H9 (cell line): ENCODE results near the gene PCSK9. TPM values are rescaled to one million over a fixed set of nuclear protein-coding genes. Genes with fewer than 3 reads are reported as not detected.

Source experiments
- DNase-seq: peaks from one replicate; pipeline ENCODE4 v3.0.0-alpha.2; 2017
- H2AFZ ChIP-seq: one replicate; pipeline ENCODE4 v1.6.1; 2013; ENCODE audit warnings: mild to moderate bottlenecking, low read length, control low read depth, moderate library complexity
- H2AK5ac ChIP-seq: 2 replicates; pipeline ENCODE4 v1.6.1; 2013; ENCODE audit warnings: low read length, control low read depth, mixed read lengths; ENCODE audit not compliant: insufficient read length
- H2BK120ac ChIP-seq: one replicate; pipeline ENCODE4 v1.6.1; 2013; ENCODE audit warnings: low read depth, mild to moderate bottlenecking, low read length, control low read depth, inconsistent platforms; ENCODE audit not compliant: poor library complexity, severe bottlenecking
- H2BK12ac ChIP-seq: 2 replicates; pipeline ENCODE4 v1.6.1; 2013; ENCODE audit warnings: low read length, control low read depth, mixed read lengths, low read depth; ENCODE audit not compliant: insufficient read length
- H2BK15ac ChIP-seq: 2 replicates; pipeline ENCODE4 v1.6.1; 2013; ENCODE audit warnings: low read depth, low read length, control low read depth
- H2BK20ac ChIP-seq: one replicate; pipeline ENCODE4 v1.6.1; 2013; ENCODE audit warnings: low read depth, mild to moderate bottlenecking, low read length, control low read depth, inconsistent platforms; ENCODE audit not compliant: poor library complexity, severe bottlenecking
- H2BK5ac ChIP-seq: 2 replicates; pipeline ENCODE4 v1.6.1; 2013; ENCODE audit warnings: low read length, control low read depth, mixed read lengths; ENCODE audit not compliant: insufficient read length
- H3K14ac ChIP-seq: 2 replicates; pipeline ENCODE4 v1.6.1; 2013; ENCODE audit warnings: low read length, control low read depth; ENCODE audit not compliant: insufficient read depth
- H3K18ac ChIP-seq: 2 replicates; pipeline ENCODE4 v1.6.1; 2013; ENCODE audit warnings: low read depth, mild to moderate bottlenecking, mixed read lengths, low read length, control low read depth; ENCODE audit not compliant: insufficient read length
- H3K23ac ChIP-seq: 2 replicates; pipeline ENCODE4 v1.6.1; 2013; ENCODE audit warnings: low read length, control low read depth, mixed read lengths, low read depth; ENCODE audit not compliant: insufficient read length
- H3K23me2 ChIP-seq: 2 replicates; pipeline ENCODE4 v1.6.1; 2013; ENCODE audit warnings: low read depth, mild to moderate bottlenecking, mixed read lengths, low read length, control low read depth; ENCODE audit not compliant: insufficient read length, poor library complexity, severe bottlenecking
- H3K27ac ChIP-seq: 2 replicates; pipeline ENCODE4 v1.5.1; 2013; ENCODE audit warnings: low read length, control low read depth, mixed read lengths, low read depth; ENCODE audit not compliant: insufficient read length
- H3K27me3 ChIP-seq: 2 replicates; pipeline ENCODE4 v1.6.1; 2013; ENCODE audit warnings: low read length, control low read depth, inconsistent platforms; ENCODE audit not compliant: insufficient read depth
- H3K4ac ChIP-seq: 2 replicates; pipeline ENCODE4 v1.6.1; 2013; ENCODE audit warnings: low read depth, mild to moderate bottlenecking, control low read depth, inconsistent platforms, low read length, moderate library complexity
- H3K4me1 ChIP-seq: 2 replicates; pipeline ENCODE4 v1.6.1; 2013; ENCODE audit warnings: low read length, control low read depth, inconsistent platforms; ENCODE audit not compliant: insufficient read depth
- H3K4me2 ChIP-seq: 2 replicates; pipeline ENCODE4 v1.6.1; 2013; ENCODE audit warnings: low read length, control low read depth, mixed read lengths; ENCODE audit not compliant: insufficient read length, insufficient read depth
- H3K56ac ChIP-seq: 2 replicates; pipeline ENCODE4 v1.6.1; 2013; ENCODE audit warnings: low read depth, mild to moderate bottlenecking, mixed read lengths, low read length, control low read depth; ENCODE audit not compliant: insufficient read length
- H3K79me1 ChIP-seq: 2 replicates; pipeline ENCODE4 v1.6.1; 2013; ENCODE audit warnings: low read depth, mild to moderate bottlenecking, moderate library complexity, low read length, control low read depth, inconsistent platforms; ENCODE audit not compliant: insufficient read depth, poor library complexity, severe bottlenecking
- H3K79me2 ChIP-seq: 2 replicates; pipeline ENCODE4 v1.6.1; 2013; ENCODE audit warnings: low read length, control low read depth, inconsistent platforms; ENCODE audit not compliant: insufficient read depth
- H3K9ac ChIP-seq: 2 replicates; pipeline ENCODE4 v1.6.1; 2013; ENCODE audit warnings: low read length, control low read depth, mixed read lengths; ENCODE audit not compliant: insufficient read length; ENCODE audit errors: extremely low read depth
- H3K9me3 ChIP-seq: one replicate; pipeline ENCODE4 v1.6.1; 2013; ENCODE audit warnings: low read depth, low read length, inconsistent platforms; ENCODE audit not compliant: control insufficient read depth
- H3T11ph ChIP-seq: one replicate; pipeline ENCODE4 v1.6.1; 2013; ENCODE audit warnings: mild to moderate bottlenecking, low read length, control low read depth, inconsistent platforms
- H4K20me1 ChIP-seq: one replicate; pipeline ENCODE4 v1.6.1; 2013; ENCODE audit not compliant: control insufficient read depth, insufficient read length, insufficient read depth
- H4K5ac ChIP-seq: 2 replicates; pipeline ENCODE4 v1.6.1; 2013; ENCODE audit warnings: low read depth, mild to moderate bottlenecking, mixed read lengths, low read length, control low read depth; ENCODE audit not compliant: insufficient read length
- H4K8ac ChIP-seq: replicated peaks from 2 replicates; pipeline ENCODE4 v1.6.1; 2013; ENCODE audit warnings: low read length, control low read depth, mixed read lengths, low read depth; ENCODE audit not compliant: insufficient read length
- H4K91ac ChIP-seq: 2 replicates; pipeline ENCODE4 v1.6.1; 2013; ENCODE audit warnings: low read depth, mild to moderate bottlenecking, moderate library complexity, mixed read lengths, low read length, control low read depth; ENCODE audit not compliant: insufficient read length
- H3K27ac Mint-ChIP-seq, 3 experiments: 2 replicates in 2 of 3; 3 replicates in 1 of 3; pipeline ENCODE4 v1.8.0; 2020 to 2021; ENCODE audit warnings: mixed read lengths in 3 of 3, mild to moderate bottlenecking in 1 of 3, moderate library complexity in 1 of 3
- H3K27me3 Mint-ChIP-seq: 2 replicates; pipeline ENCODE4 v1.8.0; 2021; ENCODE audit warnings: low read depth, mild to moderate bottlenecking, moderate library complexity, mixed read lengths
- H3K36me3 Mint-ChIP-seq, 3 experiments: 2 replicates in 2 of 3; 3 replicates in 1 of 3; pipeline ENCODE4 v1.8.0; 2020 to 2021; ENCODE audit warnings: low read depth in 3 of 3, mixed read lengths in 3 of 3; ENCODE audit not compliant: insufficient read depth in 1 of 3
- H3K4me1 Mint-ChIP-seq, 2 experiments: 2 replicates each; pipeline ENCODE4 v1.8.0; 2020; ENCODE audit warnings: mixed read lengths in 2 of 2
- H3K4me3 Mint-ChIP-seq, 2 experiments: 2 replicates in 1 of 2; 3 replicates in 1 of 2; pipeline ENCODE4 v1.8.0; 2020 to 2021; ENCODE audit warnings: mild to moderate bottlenecking in 2 of 2, mixed read lengths in 2 of 2, moderate library complexity in 1 of 2
- H3K9me3 Mint-ChIP-seq, 2 experiments: 2 replicates in 1 of 2; 3 replicates in 1 of 2; pipeline ENCODE4 v1.8.0; 2020; ENCODE audit warnings: mild to moderate bottlenecking in 2 of 2, mixed read lengths in 2 of 2, moderate library complexity in 1 of 2
- WGBS: extraction: QIAGEN DNeasy Blood & Tissue Kit; methylation state at CpG from one replicate; pipeline ENCODE4 v1.1.7; 2013; ENCODE audit warnings: missing lambda C conversion rate, low lambda C conversion rate, mixed read lengths; ENCODE audit not compliant: insufficient read length; ENCODE audit errors: extremely low coverage; 5-methylcytosine and 5-hydroxymethylcytosine counted together
- total RNA-seq: library from RNA; stranded (reverse); gene quantifications from 2 replicates; pipeline ENCODE4 v1.2.1, GENCODE V29; 2021
- TF ChIP-seq, protein P1 (sequence below): fragments of 200-600 bp; sonication (generic); conservative IDR thresholded peaks from 3 replicates; pipeline ENCODE4 v1.8.0; 2021; ENCODE audit warnings: antibody characterized with exemption, mild to moderate bottlenecking

PCSK9 gene
- total RNA-seq, 1 experiment from 2014 or later, result 75.1 TPM

DNA sequence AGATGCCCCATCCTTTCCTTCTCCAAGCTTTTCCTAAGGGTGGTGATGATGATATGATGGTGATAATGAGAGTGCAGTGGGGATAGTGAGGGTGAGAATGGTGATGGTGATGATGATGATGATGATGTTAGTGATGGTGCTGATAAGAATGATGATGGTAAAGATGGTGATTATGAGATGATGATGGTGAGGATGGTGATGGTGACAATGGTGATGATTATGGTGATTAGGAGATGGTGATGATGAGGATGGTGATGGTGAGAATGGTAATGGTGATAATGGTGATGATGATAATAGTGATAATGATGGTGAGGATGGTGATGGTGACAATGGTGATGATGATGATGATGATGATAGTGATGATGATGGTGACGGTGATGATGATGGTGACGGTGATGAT, 36.7 kb upstream of the PCSK9 start:
- no peak overlapping the region for H4K8ac ChIP-seq
- peaks cover 25% of the 10 kb centered on the region; the same call in 1 of the 2 replicates for H3K27me3 ChIP-seq

More for the DNA sequence above, 36.7 kb upstream of the PCSK9 start:
- H2BK12ac ChIP-seq, result no peak overlapping the region
- H3K4me2 ChIP-seq, result no peak overlapping the region
- no peak overlapping the region for H3T11ph ChIP-seq
- no peak overlapping the region for H3K14ac ChIP-seq
- H3K9ac ChIP-seq, result no peak overlapping the region
- no peaks in the 10 kb centered on the region for H3K9me3 ChIP-seq
- no peak overlapping the region for H2BK15ac ChIP-seq
- no peak overlapping the region for H3K23ac ChIP-seq
- no peak overlapping the region for H3K56ac ChIP-seq
- H4K91ac ChIP-seq, result no peak overlapping the region
- TF ChIP-seq, protein P1, sequence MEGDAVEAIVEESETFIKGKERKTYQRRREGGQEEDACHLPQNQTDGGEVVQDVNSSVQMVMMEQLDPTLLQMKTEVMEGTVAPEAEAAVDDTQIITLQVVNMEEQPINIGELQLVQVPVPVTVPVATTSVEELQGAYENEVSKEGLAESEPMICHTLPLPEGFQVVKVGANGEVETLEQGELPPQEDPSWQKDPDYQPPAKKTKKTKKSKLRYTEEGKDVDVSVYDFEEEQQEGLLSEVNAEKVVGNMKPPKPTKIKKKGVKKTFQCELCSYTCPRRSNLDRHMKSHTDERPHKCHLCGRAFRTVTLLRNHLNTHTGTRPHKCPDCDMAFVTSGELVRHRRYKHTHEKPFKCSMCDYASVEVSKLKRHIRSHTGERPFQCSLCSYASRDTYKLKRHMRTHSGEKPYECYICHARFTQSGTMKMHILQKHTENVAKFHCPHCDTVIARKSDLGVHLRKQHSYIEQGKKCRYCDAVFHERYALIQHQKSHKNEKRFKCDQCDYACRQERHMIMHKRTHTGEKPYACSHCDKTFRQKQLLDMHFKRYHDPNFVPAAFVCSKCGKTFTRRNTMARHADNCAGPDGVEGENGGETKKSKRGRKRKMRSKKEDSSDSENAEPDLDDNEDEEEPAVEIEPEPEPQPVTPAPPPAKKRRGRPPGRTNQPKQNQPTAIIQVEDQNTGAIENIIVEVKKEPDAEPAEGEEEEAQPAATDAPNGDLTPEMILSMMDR, result no peak
- no peak overlapping the region for H2BK5ac ChIP-seq
- H3K4me1 Mint-ChIP-seq, result peaks cover 5 to 11% of the 10 kb centered on the region in 2 experiments
- no peak overlapping the region for H3K27ac ChIP-seq
- no peak overlapping the region for H3K18ac ChIP-seq
- no peak overlapping the region for H2BK120ac ChIP-seq
- H4K20me1 ChIP-seq, result no peaks in the 10 kb centered on the region
- H3K36me3 Mint-ChIP-seq, result no peaks in the 10 kb centered on the region
- DNase-seq, result no peak
- H4K5ac ChIP-seq, result no peak overlapping the region
- no peaks in the 10 kb centered on the region for H3K4me1 ChIP-seq
- no peak overlapping the region for H3K4me3 Mint-ChIP-seq
- H3K4ac ChIP-seq, result no peak overlapping the region
- no peak overlapping the region for H2BK20ac ChIP-seq
- peaks cover 39% of the 10 kb centered on the region for H3K27me3 Mint-ChIP-seq
- H3K23me2 ChIP-seq, result no peaks in the 10 kb centered on the region
- no peak overlapping the region for H2AFZ ChIP-seq
- WGBS, result no CpG with 5 or more reads among the region's 2 CpGs
- no peak overlapping the region for H3K27ac Mint-ChIP-seq
- no peak overlapping the region for H2AK5ac ChIP-seq
- no peaks in the 10 kb centered on the region for H3K79me2 ChIP-seq
- H3K79me1 ChIP-seq, result no peaks in the 10 kb centered on the region
- H3K9me3 Mint-ChIP-seq, result no peaks in the 10 kb centered on the region
